Endothelial cell (in vitro differentiated cells): ENCODE measurements around the gene STOX2. TPM values are rescaled to one million over a fixed set of nuclear protein-coding genes. Genes with fewer than 3 reads are reported as not detected.
"Not testable (repeated sequence)": the region's sequence is repeated elsewhere in the genome, so short reads cannot be mapped to it uniquely, and the experiment has no call there.

ENCODE experiments used
- DNase-seq: peaks from one replicate; pipeline ENCODE4 v3.0.0; 2021; ENCODE audit warnings: low spot score
- H3K27ac Mint-ChIP-seq: one replicate; pipeline ENCODE4 v1.8.0; 2021; ENCODE audit warnings: mixed read lengths, inconsistent platforms; ENCODE audit not compliant: unreplicated experiment
- H3K27me3 Mint-ChIP-seq: one replicate; pipeline ENCODE4 v1.8.0; 2021; ENCODE audit warnings: mild to moderate bottlenecking, moderate library complexity, mixed read lengths, inconsistent platforms; ENCODE audit not compliant: unreplicated experiment
- H3K36me3 Mint-ChIP-seq: one replicate; pipeline ENCODE4 v1.8.0; 2021; ENCODE audit warnings: mild to moderate bottlenecking, low read depth, mixed read lengths, inconsistent platforms; ENCODE audit not compliant: unreplicated experiment
- H3K4me1 Mint-ChIP-seq: one replicate; pipeline ENCODE4 v1.8.0; 2021; ENCODE audit warnings: mild to moderate bottlenecking, mixed read lengths, inconsistent platforms; ENCODE audit not compliant: unreplicated experiment
- H3K4me3 Mint-ChIP-seq: one replicate; pipeline ENCODE4 v1.8.0; 2021; ENCODE audit warnings: mild to moderate bottlenecking, mixed read lengths, inconsistent platforms; ENCODE audit not compliant: unreplicated experiment
- H3K9me3 Mint-ChIP-seq: one replicate; pipeline ENCODE4 v1.8.0; 2021; ENCODE audit warnings: mixed read lengths, inconsistent platforms; ENCODE audit not compliant: unreplicated experiment
- total RNA-seq: library from RNA; stranded (reverse); fragmentation: NEBNext Ultra II Directional; extraction: Animal tissue kit (Norgen Biotek cat#: 25700); gene quantifications from one replicate; pipeline ENCODE4 v1.2.1, GENCODE V29; 2021; ENCODE audit not compliant: unreplicated experiment
- TF ChIP-seq, protein P1 (sequence below): fragments of 200-600 bp; sonication (generic); IDR thresholded peaks from one replicate; pipeline ENCODE4 v1.5.0; 2021; ENCODE audit warnings: antibody characterized with exemption; ENCODE audit not compliant: unreplicated experiment

STOX2 gene
- total RNA-seq, 1 donor from 2014 or later: 4.8 TPM

- no peak for DNase-seq
- Mint-ChIP-seq H3K27ac (no peak overlapping the region), H3K36me3 (no peaks in the 10 kb centered on the region), H3K27me3 (peaks cover 2% of the 10 kb centered on the region), H3K9me3 (no peaks in the 10 kb centered on the region), H3K4me3 (no peak overlapping the region), H3K4me1 (peaks cover 13% of the 10 kb centered on the region)
- TF ChIP-seq, protein P1, sequence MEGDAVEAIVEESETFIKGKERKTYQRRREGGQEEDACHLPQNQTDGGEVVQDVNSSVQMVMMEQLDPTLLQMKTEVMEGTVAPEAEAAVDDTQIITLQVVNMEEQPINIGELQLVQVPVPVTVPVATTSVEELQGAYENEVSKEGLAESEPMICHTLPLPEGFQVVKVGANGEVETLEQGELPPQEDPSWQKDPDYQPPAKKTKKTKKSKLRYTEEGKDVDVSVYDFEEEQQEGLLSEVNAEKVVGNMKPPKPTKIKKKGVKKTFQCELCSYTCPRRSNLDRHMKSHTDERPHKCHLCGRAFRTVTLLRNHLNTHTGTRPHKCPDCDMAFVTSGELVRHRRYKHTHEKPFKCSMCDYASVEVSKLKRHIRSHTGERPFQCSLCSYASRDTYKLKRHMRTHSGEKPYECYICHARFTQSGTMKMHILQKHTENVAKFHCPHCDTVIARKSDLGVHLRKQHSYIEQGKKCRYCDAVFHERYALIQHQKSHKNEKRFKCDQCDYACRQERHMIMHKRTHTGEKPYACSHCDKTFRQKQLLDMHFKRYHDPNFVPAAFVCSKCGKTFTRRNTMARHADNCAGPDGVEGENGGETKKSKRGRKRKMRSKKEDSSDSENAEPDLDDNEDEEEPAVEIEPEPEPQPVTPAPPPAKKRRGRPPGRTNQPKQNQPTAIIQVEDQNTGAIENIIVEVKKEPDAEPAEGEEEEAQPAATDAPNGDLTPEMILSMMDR: no peak
Observed at GRCh38 chr4:183945741-183946140, 40.6 kb downstream of the STOX2 start.

- TF ChIP-seq, protein P1: no peak
- H3K27ac Mint-ChIP-seq: peak overlapping the region; percentile 4
Observed at GRCh38 chr4:183950536-183950935, 45.4 kb downstream of the STOX2 start.

GRCh38 chr4:183952652-183953051, 47.5 kb downstream of the STOX2 start:
- not testable (repeated sequence) for H3K4me3 Mint-ChIP-seq, H3K36me3 Mint-ChIP-seq, H3K27ac Mint-ChIP-seq, DNase-seq, H3K27me3 Mint-ChIP-seq, H3K9me3 Mint-ChIP-seq
- peaks cover 22% of the 10 kb centered on the region for H3K4me1 Mint-ChIP-seq

More at GRCh38 chr4:183950536-183950935, 45.4 kb downstream of the STOX2 start:
- no peaks in the 10 kb centered on the region for H3K9me3 Mint-ChIP-seq
- DNase-seq: no peak
- peaks cover 20% of the 10 kb centered on the region for H3K4me1 Mint-ChIP-seq
- no peak overlapping the region for H3K4me3 Mint-ChIP-seq
- H3K36me3 Mint-ChIP-seq: no peaks in the 10 kb centered on the region
- no peaks in the 10 kb centered on the region for H3K27me3 Mint-ChIP-seq

DNA sequence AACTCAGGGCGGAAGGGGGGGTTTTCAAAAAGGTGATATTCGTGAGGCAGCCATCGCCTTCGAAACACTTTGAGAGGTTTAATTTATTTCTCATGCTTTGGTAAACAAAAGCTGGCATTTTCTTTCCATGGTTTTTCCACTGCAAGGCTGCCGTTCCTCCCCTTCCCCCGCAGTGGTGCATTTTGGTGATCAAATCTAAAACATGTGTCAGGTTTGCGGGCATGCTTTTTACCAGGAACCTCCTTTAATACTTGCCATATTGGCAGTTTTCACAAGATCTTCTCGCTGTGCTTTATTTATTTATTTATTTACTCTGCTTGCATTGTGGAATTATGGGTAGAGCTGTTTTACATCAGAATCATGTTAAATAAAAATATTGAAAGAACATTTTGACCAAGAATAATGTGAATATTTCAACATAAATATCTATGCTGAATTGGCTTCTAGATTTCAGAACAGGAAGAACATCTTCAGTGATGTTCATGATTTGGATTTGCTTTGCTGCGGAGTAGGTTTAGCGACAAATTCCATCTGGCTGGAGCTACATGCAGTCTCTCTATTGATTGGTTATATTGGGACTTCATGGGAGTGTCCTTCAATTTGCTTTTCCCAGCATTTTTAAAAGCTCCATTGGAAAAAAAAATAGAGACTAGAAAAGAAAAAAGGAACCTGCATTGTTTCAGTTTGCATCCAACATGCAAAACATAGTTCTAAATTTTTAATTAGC, 54.4 kb downstream of the STOX2 start:
- Mint-ChIP-seq H3K4me3 (no peak overlapping the region), H3K4me1 (peaks cover 16% of the 10 kb centered on the region), H3K36me3 (no peaks in the 10 kb centered on the region), H3K27me3 (no peaks in the 10 kb centered on the region), H3K27ac (no peak overlapping the region), H3K9me3 (no peaks in the 10 kb centered on the region)
- DNase-seq: no peak
- TF ChIP-seq, protein P1: no peak

GRCh38 chr4:183960046-183960420, 54.9 kb downstream of the STOX2 start:
- DNase-seq: peak; percentile 14
- Mint-ChIP-seq H3K27me3 (no peaks in the 10 kb centered on the region), H3K4me3 (no peak overlapping the region), H3K27ac (no peak overlapping the region), H3K4me1 (peaks cover 14% of the 10 kb centered on the region), H3K9me3 (no peaks in the 10 kb centered on the region), H3K36me3 (no peaks in the 10 kb centered on the region)
- TF ChIP-seq, protein P1: no peak
